ENCODE data around the gene KPNA6. TPM values are rescaled to one million over a fixed set of nuclear protein-coding genes. Genes with fewer than 3 reads are reported as not detected.
"Not testable (repeated sequence)": the region's sequence is repeated elsewhere in the genome, so short reads cannot be mapped to it uniquely, and the experiment has no call there.

The KPNA6 gene
- total RNA-seq, 1 experiment from 2014 or later = 25.4 TPM

DNA sequence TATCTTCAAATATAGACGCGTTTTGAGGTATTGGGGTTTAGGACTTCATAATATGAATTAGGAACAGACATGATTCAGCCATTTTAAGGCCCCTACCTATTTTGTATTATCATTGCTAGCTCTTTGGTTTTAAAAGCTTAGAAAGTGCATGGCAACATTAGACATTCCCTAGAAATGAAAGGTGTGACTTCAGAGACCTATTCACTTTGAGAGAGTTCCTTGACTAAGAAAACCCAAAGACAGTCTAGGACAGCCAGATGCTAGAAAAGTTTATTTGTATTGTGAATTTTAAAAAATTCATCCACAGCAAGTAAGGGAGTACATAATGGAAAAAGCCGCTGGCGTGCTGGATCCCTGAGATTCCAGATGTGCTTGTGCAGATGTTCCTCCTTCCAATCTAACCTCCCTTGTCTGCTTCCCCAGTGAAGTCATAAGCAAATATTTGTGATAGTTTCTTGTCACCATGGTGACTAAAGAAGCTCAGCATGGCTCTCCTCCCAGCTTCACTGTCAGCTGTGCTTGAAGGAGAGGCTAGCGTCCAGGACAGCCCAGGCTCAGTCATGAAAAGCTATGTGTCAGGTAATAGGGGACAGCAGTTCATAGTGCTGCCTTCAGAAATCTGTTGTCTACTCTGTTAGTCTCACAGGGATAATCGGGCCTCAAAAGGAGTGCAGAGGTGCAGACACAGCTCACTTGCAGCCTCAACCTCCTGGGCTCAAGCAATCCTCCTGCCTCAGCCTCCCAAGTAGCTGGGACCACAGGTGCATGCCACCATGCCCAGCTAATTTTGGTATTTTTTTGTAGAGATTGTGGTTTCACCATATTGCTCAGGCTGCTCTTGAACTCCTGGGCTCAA is 34.8 kb downstream of the KPNA6 start:
- peak; percentile 71 for DNase-seq (ENCODE audit: low spot score)

DNA sequence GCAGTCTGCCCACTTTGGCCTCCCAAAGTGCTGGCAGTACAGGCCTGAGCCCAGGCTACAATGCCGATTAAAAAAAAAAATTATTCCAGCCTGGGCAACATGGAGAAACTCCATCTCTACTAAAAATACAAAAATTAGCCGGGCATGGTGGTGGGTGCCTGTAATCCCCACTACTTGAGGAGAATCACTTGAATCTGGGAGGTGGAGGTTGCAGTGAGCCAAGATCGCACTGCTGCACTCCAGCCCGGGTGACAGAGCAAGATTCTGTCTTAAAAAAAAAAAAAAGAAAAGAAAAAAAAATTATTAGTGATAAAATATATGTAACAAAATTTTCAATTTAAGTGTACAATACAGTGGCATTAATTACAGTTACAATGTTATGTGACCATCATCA is 35.4 kb downstream of the KPNA6 start:
- DNase-seq (ENCODE audit: low spot score) = not testable (repeated sequence)

DNA sequence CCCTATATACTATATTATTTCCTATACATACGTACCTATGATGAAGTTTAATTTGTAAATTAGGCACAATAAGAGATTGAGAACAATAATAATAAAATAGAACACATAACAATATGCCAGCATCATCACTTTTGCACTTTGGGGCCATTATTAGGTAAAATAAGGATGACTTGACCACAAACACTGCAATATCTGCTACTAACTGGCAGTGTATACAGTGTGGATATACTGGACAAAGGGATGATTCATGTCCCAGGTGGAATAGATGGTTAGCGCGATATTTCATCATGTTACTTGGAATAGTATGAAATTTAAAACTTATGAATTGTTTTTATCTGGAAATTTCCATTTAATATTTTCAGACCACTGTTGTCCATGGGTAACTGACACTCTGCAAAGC is 36.2 kb downstream of the KPNA6 start:
- DNase-seq (ENCODE audit: low spot score) = no peak

DNA sequence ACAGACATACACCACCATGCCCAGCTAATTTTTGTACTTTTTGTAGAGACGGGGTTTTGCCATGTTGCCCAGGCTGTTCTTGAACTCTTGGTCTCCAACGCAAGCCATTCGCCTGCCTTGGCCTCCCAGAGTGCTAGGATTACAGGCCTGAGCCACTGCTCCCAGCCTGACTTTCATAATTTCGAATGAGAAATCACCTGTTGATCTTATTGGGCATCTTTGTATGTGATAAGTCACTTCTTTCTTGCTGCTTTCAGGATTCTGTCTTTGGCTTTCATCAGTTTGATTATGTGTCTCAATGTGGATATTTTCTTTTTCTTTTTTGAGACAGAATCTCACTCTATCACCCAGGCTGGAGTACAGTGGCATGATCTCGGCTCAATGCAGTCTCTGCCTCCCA is 39.9 kb downstream of the KPNA6 start:
- DNase-seq (ENCODE audit: low spot score) = not testable (repeated sequence)

DNA sequence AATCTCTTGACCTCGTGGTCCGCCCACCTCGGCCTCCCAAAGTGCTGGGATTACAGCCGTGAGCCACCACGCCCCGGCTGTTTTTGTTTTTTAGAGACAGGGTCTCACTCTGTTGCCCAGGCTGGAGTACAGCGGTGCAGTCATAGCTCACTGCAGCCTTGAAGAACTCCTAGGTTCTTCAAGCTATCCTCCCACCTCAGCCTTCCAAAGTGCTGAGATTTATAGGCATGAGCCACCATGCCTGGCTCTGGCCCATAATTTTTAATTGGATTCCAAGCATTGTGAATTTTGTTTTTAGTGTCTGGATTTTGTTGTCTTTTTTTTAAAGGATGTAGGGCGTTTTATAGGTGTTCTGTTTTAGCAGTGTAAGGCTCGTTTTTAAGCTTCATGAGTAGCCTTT is 43.0 kb downstream of the KPNA6 start:
- DNase-seq (ENCODE audit: low spot score) = no peak

DNA sequence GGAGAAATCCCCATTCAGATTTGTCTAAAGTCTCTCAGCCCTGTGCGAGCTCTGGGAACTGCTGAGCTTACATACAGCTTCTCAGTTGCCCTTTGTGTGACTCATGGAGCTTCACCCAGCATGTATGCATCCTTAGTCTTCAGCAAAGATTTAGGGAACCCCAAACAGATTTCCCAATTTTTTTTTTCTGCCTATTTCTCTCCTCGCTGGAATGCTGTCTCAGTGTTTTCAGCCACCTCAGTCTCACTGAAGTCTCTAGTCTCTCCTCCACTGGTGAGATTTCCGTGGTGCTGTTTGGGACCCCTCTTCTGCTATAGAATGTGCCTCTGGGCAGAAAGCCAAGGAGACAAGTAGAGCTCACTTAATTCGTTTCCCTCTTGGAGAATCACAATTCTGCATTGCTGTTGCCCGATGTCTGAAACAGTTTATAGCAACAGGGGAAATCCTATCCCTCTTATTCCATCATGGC is 43.5 kb downstream of the KPNA6 start:
- no peak for DNase-seq (ENCODE audit: low spot score)

DNA sequence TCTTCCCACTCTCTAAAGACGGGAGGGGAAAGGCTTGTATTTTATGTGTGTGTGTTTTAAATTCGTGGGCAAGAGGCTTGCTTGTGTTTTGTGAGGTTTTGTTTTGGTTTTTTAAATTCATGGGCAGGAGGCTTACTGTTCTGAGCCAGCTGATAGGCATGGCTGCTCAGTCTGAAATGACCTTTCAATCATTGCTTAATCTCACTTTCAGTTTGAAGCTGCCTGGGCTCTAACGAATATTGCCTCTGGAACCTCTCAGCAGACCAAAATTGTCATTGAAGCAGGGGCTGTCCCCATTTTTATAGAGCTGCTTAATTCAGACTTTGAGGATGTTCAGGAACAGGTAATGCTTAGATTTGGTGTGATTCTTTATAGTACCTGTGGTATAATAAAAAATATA is 51.3 kb downstream of the KPNA6 start:
- DNase-seq (ENCODE audit: low spot score) = no peak

DNA sequence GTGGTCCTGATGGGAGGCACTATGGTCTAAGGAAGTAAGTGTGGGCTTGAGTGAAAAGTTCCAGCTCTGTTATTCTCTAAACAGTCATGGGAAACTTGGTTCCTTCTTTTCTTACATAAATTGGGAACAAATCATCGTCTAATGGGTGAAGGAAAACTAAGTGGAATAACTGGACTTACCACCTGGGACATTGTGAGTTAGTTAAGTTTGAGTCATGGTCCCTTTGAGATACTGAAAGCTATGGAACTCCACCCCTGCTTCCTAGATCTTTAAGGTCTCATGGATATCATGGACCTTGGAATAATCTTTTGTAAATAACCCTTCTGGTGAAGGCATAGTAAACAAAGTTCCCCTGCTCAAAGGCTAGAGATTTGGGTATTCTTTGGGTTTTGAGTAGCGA is 55.5 kb downstream of the KPNA6 start:
- DNase-seq (ENCODE audit: low spot score) = no peak

DNA sequence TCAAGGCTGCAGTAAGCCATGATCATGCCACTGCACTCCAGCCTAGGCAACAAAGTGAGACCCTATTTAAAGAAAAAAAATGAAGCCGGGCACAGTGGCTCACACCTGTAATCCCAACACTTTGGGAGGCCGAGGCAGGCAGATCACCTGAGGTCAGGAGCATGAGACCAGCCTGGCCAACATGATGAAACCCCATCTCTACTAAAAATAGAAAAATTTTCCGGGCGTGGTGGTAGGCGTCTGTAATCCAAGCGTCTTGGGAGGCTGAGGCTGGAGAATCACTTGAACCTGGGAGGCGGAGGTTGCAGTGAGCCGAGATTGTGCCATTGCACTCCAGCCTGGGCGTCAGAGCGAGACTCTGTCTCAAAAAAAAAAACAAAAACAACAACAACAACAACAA is 57.8 kb downstream of the KPNA6 start:
- not testable (repeated sequence) for DNase-seq (ENCODE audit: low spot score)

DNA sequence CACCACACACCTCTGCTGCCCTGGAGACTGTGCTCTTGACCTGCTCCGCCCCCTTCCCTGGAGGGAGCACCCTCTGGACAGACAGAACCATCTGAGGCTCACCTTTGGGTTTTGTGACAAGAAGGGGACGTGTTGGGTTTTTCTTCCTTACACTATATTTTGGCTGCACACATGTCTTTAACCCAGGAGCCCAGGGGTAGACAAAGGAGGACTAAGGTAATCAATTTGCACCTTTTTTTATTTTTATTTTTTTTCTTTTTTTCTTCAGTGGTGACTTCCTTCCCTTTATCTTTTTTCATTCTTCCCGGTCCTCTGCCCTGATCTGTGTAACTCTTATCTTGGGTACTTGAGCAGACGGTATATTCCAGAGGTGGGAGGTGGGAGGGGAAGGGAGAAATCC is 63.1 kb downstream of the KPNA6 start:
- no peak for DNase-seq (ENCODE audit: low spot score)

DNA sequence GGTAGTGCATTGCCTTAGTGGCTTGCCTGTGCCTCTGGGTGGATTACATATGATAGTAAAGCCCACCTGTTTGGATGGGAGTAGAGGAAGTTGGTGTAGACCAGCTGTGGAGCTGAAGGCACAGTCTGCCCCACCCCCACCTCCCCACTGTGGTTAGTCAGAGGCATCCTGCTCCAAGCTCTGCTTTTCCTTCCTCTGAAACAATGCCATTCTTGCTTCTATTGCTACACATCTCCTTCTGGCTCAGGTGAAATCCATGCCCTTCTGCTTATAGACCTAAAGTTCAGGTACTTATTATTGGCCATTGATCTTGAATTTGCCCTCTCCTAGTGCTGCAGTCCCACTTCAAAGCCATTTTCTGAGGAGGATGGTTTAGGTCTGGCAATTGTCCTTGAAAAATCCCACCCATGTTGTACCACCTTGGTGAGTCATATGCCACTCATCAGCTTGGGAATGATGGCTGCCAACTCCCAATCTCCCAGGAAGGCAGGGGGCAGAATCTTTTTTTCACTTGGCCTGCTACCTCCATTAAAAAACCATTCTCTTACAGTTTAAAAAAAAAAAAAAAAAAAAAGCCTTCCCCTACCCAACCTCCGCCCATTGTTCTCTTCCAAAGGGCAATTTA is 64.9 kb downstream of the KPNA6 start:
- DNase-seq (ENCODE audit: low spot score) = no peak

DNA sequence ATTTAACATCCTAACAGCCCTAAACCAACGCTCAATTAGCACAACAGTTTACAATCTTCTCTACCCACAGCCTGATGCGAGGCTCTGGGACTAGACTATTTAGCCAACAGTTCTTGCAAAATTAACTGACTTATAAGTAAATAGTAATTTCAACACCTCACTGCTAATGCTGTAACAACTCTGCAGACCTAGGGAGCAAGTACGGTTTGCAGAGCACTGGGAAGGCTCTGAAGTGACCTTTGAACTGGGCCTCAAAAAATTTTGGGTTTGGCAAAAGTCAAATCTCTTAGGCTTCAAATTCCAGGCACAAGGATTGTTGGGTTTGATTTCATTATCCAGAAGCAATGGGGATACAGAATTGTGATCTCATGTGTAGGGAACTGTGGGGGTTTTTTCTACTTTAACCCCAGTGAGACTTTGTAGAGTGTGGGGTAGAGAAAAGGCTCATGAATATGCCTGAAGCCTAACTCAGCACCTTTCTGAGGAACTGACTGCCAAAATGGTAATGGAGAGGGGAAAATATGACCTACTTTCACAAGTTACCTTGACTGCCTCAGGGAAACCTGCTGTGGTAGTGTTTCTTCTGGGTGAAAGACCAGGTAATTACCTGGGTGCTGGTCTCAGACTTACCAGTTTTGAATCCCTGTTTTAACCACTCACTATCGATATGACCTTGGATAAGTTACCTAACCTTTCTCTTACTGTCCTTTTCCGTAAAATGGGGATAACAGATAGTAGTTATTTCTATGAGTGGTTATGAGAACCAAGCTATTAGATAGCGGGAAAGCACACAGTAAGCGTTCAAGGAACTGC is 70.7 kb downstream of the KPNA6 start:
- DNase-seq (ENCODE audit: low spot score) = no peak

DNA sequence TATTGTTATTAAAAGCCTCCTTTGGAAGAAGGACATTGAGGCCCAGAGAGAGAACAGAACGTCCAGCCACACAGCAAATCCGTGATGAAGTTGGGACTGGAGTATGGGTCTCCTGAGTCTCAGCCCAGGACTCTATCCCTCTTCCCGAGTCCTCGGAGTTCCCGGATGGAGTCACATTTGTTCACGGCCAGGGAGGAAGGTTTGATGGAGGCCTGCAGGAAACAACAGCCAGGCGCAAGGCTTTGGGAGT is 71.3 kb downstream of the KPNA6 start:
- DNase-seq (ENCODE audit: low spot score) = no peak

DNA sequence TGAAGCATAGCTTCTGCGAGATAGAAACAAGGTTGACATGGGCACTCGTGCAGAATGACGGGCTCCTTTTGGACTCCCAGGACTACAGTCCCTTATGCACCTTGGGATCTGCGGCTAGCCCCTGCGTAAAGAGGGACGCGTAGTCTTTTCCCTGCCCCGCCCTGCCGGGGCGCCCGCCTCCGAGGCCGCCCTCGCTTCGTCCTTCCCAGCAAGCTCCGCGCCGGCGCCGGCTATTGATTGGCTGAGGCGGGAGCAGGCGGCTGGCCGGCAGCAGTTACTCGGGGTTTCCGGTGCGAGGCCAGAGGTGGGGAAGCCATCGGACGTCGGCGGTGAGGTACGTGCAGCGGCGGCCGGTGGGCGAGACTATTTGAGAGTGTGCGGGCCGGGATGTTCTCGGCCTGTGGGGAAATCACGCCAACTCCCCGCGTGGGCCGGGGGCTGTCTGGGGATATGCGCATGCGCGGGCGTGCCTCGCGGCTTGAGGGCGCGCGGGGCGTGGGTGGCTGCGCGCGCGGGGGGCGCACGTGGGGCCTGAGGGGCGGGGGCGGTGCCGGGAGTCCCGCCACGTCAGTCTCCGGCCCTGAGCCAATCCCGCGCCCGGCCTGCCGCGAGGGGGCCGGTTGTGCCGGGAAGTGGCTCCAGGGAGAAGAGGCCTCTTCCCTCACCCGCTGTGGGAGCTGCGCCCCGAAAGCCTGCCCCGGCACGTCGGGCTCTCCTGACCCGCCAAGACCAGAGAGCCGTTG is 71.8 kb downstream of the KPNA6 start, which contains the start of gene TXLNA:
TXLNA (plus strand) TSS at position 233 of the 743 bp plus-strand sequence. CDS start 671 bp downstream, outside the sequence.
- DNase-seq (ENCODE audit: low spot score) = peak; percentile 91

DNA sequence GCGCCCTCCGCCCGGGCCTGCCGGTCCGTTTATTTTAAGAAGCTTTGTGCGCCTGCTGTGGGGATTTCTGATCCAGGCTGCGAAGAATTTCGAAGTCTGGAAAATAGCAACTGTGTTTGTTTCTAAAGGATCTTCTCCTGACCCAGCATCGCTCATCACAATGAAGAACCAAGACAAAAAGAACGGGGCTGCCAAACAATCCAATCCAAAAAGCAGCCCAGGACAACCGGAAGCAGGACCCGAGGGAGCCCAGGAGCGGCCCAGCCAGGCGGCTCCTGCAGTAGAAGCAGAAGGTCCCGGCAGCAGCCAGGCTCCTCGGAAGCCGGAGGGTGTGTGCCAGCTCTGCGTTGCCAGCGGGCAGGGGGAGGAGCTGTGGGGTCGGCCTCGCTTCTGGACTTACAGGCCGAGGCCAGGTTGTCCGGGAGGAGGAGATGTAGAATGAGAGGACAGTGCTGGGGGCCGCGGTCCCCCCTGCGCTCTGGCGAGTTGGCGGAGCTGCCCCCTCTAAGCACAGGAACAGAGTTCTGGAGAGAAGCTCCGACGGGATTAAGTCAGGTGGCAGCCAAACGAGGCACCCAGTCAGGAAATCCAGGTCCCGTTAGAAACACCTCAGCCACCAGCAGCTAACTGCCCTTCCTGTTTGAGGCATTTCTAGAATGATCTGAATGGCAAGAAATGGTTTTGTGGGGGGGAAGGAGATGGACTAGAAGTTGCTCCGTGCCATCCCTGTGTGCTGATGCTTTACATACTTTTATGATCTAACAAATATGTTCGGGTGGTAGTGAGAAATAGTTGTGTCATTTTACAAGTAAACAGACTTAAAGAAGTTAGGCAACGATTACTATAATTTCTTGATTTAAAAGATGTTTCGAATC is 72.6 kb downstream of the KPNA6 start:
- peak; percentile 51 for DNase-seq (ENCODE audit: low spot score)

DNA sequence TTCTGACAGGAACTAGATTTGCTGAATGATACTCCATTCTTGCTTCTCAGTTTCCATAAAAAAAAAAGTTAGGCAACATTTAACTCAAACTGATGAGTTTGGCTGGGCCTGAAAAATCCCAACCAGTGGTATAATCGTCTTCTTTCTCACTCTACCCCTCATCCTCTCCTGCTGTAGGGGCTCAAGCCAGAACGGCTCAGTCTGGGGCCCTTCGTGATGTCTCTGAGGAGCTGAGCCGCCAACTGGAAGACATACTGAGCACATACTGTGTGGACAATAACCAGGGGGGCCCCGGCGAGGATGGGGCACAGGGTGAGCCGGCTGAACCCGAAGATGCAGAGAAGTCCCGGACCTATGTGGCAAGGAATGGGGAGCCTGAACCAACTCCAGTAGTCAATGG is 73.2 kb downstream of the KPNA6 start:
- DNase-seq (ENCODE audit: low spot score) = no peak

DNA sequence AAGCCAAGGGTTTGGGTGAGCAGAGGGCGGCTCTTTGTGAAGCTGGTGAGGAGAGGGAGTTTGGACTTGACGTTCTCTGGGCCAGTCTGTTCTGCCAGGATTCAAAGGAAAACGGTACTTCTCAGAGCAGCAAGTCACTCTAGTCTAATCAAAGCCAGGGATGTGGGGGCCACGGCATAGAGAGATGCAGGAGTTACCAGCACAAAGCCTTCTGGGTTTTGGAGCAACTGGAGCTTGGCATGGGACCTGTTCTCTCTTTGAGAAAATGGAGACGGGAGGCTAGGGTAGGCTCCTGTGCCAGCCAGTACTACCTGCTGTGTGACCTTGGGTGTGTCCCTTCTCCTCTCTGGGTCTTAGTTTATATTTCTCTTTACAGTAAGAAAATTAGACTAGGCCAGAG is 73.7 kb downstream of the KPNA6 start:
- DNase-seq (ENCODE audit: low spot score) = no peak

DNA sequence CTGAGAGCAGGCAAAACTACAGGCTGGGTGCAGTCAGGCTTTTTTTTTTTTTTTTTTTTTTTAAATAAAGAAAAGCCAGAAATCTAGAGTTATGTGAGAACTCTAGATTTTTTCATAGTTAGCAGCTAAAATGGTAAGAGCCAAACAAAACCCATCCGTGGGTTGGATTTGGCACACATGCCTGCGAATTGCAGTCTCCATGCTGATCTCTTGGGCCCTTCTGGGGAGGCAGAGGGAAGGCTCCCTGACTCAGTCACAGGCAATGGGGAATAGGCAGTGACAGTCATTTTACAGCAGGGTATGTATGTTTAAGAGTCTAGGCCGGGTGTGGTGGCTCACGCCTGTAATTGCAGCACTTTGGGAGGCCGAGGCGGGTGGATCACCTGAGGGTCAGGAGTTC is 74.2 kb downstream of the KPNA6 start:
- DNase-seq (ENCODE audit: low spot score) = no peak

DNA sequence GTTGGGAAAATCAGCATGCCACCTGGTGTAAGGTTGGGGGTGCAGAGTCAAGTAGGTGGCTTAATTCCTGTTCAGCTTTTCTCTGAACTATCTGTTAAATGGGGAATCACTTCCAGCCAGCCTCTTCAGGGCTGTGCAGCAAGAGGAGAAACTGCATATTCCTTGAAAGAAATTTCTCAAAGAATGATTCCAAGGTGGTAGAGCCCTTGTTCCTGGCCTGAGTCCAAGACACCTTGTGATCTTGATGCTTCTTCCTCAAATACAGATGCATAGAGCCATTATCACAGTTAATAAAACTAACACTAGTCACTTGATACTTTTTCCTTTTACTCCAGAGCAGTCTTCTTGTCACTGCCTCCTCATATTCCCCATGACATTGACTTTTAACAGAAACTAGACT is 76.8 kb downstream of the KPNA6 start:
- DNase-seq (ENCODE audit: low spot score) = no peak

DNA sequence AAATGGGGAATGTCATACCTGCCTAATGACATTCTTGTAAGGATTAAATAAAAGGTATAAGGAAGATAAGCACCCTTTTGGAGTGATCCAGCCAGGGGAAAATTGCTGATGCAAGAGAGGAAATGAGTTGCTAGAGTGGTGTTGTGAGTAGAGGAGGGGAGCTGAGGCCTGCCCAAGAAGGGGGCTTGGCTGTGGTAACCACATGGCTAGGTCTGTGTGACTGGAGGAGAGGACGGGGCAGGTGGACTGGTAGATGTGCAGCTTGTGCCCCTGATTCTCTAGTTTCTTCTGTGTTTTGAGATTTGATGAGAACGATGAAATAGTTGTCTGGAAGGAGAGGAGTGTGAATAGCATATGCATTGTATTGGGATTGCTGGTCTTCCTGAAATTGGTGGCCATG is 78.2 kb downstream of the KPNA6 start:
- no peak for DNase-seq (ENCODE audit: low spot score)

DNA sequence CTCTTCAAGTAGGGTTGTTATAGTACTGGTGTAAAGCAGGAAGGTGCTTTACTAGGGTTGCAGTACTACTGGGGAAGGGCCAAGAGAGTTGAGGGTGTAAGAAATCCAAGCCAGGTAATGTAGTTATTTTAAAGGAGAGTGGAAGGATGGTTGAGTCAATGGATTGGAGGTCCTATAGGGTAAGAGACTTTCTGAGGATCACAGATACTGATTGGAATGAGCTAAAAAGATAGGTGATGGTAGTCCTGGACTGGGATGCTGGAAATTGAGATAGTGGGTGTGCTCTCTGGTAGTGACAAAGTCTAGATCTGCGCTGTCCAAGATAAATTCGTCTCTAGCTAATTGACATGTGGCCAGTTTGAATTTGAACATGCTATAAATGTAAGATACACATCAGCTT is 78.6 kb downstream of the KPNA6 start:
- no peak for DNase-seq (ENCODE audit: low spot score)

Measured in HT-29 (cell line).